Mesothelial cell of epicardium (in vitro differentiated cells): ENCODE results near the gene CLMP. TPM values are rescaled to one million over a fixed set of nuclear protein-coding genes. Genes with fewer than 3 reads are reported as not detected.

Experiments used
- DNase-seq, 2 experiments: peaks; one replicate each; pipeline ENCODE4 v3.0.0; 2021; ENCODE audit warnings: low spot score in 2 of 2; ENCODE audit not compliant: unreplicated experiment in 2 of 2
- H3K27ac Mint-ChIP-seq: 2 replicates; pipeline ENCODE4 v1.8.0; 2021; ENCODE audit warnings: mixed read lengths
- H3K27me3 Mint-ChIP-seq: 2 replicates; pipeline ENCODE4 v1.8.0; 2021; ENCODE audit warnings: low read depth, mixed read lengths
- H3K36me3 Mint-ChIP-seq: 2 replicates; pipeline ENCODE4 v1.8.0; 2021; ENCODE audit warnings: mixed read lengths
- H3K4me1 Mint-ChIP-seq: 2 replicates; pipeline ENCODE4 v1.8.0; 2021; ENCODE audit warnings: mixed read lengths
- H3K4me3 Mint-ChIP-seq: 2 replicates; pipeline ENCODE4 v1.8.0; 2021; ENCODE audit warnings: mild to moderate bottlenecking, moderate library complexity, mixed read lengths
- H3K9me3 Mint-ChIP-seq: 2 replicates; pipeline ENCODE4 v1.8.0; 2021; ENCODE audit warnings: mixed read lengths
- CTCF ChIP-seq: fragments of 200-600 bp; sonication (generic); IDR thresholded peaks from one replicate; pipeline ENCODE4 v1.5.0; 2021; ENCODE audit warnings: antibody characterized with exemption; ENCODE audit not compliant: unreplicated experiment
- total RNA-seq: library from RNA; stranded (reverse); gene quantifications from 3 replicates; pipeline ENCODE4 v1.2.1, GENCODE V29; 2021

Gene CLMP
- total RNA-seq, 1 donor from 2014 or later = 18.0 TPM

GRCh38 chr11:123035831-123036230 lies 159.2 kb downstream of the CLMP start:
- H3K36me3 Mint-ChIP-seq = no peaks in the 10 kb centered on the region
- H3K9me3 Mint-ChIP-seq = no peaks in the 10 kb centered on the region
- H3K27ac Mint-ChIP-seq = no peak overlapping the region
- no peak for TF ChIP-seq CTCF
- no peak overlapping the region for H3K4me3 Mint-ChIP-seq
- H3K4me1 Mint-ChIP-seq = peaks cover 9% of the 10 kb centered on the region
- no peak for DNase-seq
- H3K27me3 Mint-ChIP-seq = peaks cover 4% of the 10 kb centered on the region

DNA sequence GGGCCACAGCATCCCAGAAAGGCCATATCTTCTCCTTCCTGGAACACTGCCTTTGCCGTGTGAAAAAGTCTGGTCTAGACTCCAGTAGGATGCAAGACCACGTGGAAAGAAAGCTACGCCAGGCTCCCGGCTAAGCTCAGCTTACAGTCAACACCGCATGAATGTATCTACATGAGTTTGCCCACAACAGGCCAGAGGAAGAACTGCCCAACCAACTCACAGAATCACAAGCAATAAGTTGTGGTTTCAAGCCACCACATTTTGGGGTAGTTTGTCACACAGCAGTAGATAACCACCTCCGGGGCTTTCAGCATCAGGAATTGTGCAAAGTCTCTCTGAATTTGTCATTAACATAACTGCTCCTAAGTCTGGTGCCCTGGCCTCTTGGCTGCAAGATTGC lies 160.5 kb downstream of the CLMP start:
- DNase-seq = no peak
- no peak for TF ChIP-seq CTCF
- H3K9me3 Mint-ChIP-seq = no peaks in the 10 kb centered on the region
- H3K36me3 Mint-ChIP-seq = no peaks in the 10 kb centered on the region
- peaks cover 1% of the 10 kb centered on the region for H3K4me1 Mint-ChIP-seq
- H3K4me3 Mint-ChIP-seq = no peak overlapping the region
- H3K27ac Mint-ChIP-seq = no peak overlapping the region
- peaks cover 6% of the 10 kb centered on the region for H3K27me3 Mint-ChIP-seq

DNA sequence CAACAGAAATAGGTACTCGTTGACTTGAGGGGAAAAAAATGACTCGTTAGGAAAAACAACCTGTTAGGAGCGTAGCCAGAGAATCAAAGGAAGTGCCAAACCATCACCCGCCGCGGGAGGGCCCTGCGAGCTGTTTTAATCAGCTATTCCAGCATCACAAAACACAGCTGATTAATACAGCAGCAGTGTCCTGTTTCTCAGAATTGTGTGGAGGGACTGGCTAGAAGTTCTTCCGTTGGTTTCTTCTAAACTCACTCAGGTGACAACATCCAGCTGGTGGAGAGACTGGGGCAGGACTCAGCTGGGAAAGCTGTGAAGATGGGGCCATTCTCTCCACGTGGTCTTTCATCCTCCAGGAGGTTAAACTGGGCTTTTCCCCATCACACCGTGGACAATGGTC lies 161.2 kb downstream of the CLMP start:
- H3K27me3 Mint-ChIP-seq = peaks cover 9% of the 10 kb centered on the region
- TF ChIP-seq CTCF = no peak
- H3K4me3 Mint-ChIP-seq = no peak overlapping the region
- no peaks in the 10 kb centered on the region for H3K36me3 Mint-ChIP-seq
- no peaks in the 10 kb centered on the region for H3K9me3 Mint-ChIP-seq
- H3K4me1 Mint-ChIP-seq = no peaks in the 10 kb centered on the region
- H3K27ac Mint-ChIP-seq = no peak overlapping the region
- no peak for DNase-seq

GRCh38 chr11:123030517-123030916 lies 164.5 kb downstream of the CLMP start:
- peaks cover 14% of the 10 kb centered on the region for H3K27me3 Mint-ChIP-seq
- TF ChIP-seq CTCF = no peak
- H3K4me3 Mint-ChIP-seq = no peak overlapping the region
- no peaks in the 10 kb centered on the region for H3K36me3 Mint-ChIP-seq
- no peak overlapping the region for H3K27ac Mint-ChIP-seq
- DNase-seq = no peak
- no peaks in the 10 kb centered on the region for H3K4me1 Mint-ChIP-seq
- no peaks in the 10 kb centered on the region for H3K9me3 Mint-ChIP-seq

DNA sequence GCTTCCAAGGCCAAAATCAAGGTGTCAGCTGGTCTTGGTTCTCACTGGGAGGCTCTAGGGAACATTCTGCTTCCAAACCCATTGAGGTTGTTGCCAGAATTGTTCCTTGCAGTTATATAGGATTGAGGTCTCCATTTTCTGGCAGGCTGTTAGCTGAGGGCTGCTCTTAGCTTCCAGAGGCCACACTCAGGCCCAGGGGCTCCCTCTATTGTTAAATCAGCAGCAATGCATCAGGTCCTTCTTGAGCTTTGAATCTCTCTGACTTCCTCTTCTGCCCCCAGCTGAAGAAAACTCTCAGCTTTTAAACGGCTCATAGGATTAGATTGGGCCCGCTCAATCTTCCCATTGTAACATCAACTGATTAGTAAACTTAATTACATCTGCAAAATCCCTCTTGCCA lies 174.1 kb downstream of the CLMP start:
- peaks cover 2% of the 10 kb centered on the region for H3K4me1 Mint-ChIP-seq
- no peak for TF ChIP-seq CTCF
- H3K36me3 Mint-ChIP-seq = no peaks in the 10 kb centered on the region
- no peaks in the 10 kb centered on the region for H3K9me3 Mint-ChIP-seq
- peaks cover 16% of the 10 kb centered on the region for H3K27me3 Mint-ChIP-seq
- H3K4me3 Mint-ChIP-seq = no peak overlapping the region
- no peak overlapping the region for H3K27ac Mint-ChIP-seq
- no peak for DNase-seq

Other genes with a start within 250 kb of the CLMP start
- not detected in 3 replicates for gene BSX, start 213.4 kb downstream of the CLMP start, total RNA-seq
- 714 to 741 TPM (median 735 TPM) in 3 replicates for gene HSPA8, start 133.1 kb downstream of the CLMP start, total RNA-seq
- 8.4 to 9.0 TPM (median 9.0 TPM) in 3 replicates for gene GRAMD1B, start 235.0 kb upstream of the CLMP start, total RNA-seq